OCI-LY3 (cell line): ENCODE results near the gene CTRL.

Experiments used
- EZH2phosphoT487 ChIP-seq: fragments of 200-600 bp; shearing (Covaris generic); IDR thresholded peaks from 2 replicates; pipeline ENCODE4 v1.6.1; 2018; ENCODE audit warnings: antibody characterized with exemption, mixed run types, low read depth
- TF ChIP-seq, protein P1 (sequence below): fragments of 200-600, 300-600 bp; sonication (generic); IDR thresholded peaks from 2 replicates; pipeline ENCODE4 v1.5.1; 2014; ENCODE audit warnings: antibody characterized with exemption, low read length, low read depth

DNA sequence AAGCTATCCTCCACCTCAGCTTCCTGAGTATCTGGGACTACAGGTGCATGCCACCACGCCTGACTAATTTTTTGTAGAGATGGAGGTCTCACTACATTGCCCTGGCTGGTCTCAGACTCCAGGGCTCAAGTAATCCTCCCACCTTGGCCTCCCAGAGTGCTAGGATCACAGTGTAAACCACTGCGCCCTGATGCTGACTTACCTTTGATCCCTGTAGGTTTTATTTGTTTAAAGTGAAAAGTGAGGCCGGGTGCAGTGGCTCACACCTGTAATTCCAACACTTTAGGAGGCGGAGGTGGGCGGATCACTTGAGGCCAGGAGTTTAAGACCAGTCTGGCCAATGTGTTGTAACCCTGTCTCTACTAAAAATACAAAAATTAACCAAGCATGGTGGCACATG, 29.9 kb downstream of the CTRL start:
- TF ChIP-seq, protein P1, sequence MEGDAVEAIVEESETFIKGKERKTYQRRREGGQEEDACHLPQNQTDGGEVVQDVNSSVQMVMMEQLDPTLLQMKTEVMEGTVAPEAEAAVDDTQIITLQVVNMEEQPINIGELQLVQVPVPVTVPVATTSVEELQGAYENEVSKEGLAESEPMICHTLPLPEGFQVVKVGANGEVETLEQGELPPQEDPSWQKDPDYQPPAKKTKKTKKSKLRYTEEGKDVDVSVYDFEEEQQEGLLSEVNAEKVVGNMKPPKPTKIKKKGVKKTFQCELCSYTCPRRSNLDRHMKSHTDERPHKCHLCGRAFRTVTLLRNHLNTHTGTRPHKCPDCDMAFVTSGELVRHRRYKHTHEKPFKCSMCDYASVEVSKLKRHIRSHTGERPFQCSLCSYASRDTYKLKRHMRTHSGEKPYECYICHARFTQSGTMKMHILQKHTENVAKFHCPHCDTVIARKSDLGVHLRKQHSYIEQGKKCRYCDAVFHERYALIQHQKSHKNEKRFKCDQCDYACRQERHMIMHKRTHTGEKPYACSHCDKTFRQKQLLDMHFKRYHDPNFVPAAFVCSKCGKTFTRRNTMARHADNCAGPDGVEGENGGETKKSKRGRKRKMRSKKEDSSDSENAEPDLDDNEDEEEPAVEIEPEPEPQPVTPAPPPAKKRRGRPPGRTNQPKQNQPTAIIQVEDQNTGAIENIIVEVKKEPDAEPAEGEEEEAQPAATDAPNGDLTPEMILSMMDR, result no peak
- no peak for TF ChIP-seq EZH2phosphoT487
